ENCODE data around the gene SMCR8. TPM values are rescaled to one million over a fixed set of nuclear protein-coding genes. Genes with fewer than 3 reads are reported as not detected.

The SMCR8 gene
- total and polyA plus RNA-seq, 2 of the 8 experiments (the other 6 are each of a cell fraction or from before 2014, with no cell fraction given): 6.9 to 18.5 TPM

DNA sequence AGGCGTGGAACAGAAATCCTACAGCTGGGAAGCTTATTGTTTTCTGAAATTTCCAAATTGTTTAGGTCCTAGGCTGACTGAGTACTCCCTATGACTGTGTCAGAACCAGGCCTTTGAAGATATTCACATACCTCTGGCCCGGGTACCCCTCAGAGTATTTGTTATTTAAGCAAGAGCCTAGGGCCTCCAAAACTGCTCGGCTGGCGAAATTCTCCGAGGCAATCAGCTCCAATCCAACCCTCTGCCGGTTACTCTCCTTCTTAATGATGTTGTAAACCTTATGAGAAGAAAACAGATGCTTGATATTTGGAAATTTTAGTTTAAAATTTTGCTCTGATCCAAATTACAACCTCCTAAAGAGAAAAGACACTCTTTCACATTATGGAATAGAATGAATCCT is 38.4 kb downstream of the SMCR8 start:
- FAIRE-seq: no peak
- WGBS, 2 experiments (ENCODE audit: extremely low coverage in 1 of 2, insufficient coverage in 1 of 2, insufficient read length in 1 of 2, insufficient replicate concordance in 2 of 2, low coverage in 1 of 2, low lambda C conversion rate in 2 of 2, missing lambda C conversion rate in 1 of 2): 93% methylated on average over 6 of the region's 6 CpGs; no CpG with 5 or more reads in 1 of the 2 experiments

More for the DNA sequence above, 38.4 kb downstream of the SMCR8 start:
- Histone ChIP-seq H3K4me1 (replicated peaks in 1 of 4; ENCODE audit: control insufficient read depth in 3 of 4, insufficient read depth in 4 of 4, low read length in 3 of 4) (no peaks in the 10 kb centered on the region), H3K18ac (ENCODE audit: extremely low read depth, low read length) (no peak overlapping the region), H3K23me2 (ENCODE audit: low read depth, low read length) (no peaks in the 10 kb centered on the region), H3K56ac (replicated peaks; ENCODE audit: insufficient read length, low read depth, low read length) (no peak overlapping the region), H2BK20ac (ENCODE audit: low read length) (no peak overlapping the region), H3K27me3 (replicated peaks in 1 of 4; ENCODE audit: control insufficient read depth in 3 of 4, extremely low read depth in 1 of 4, insufficient read depth in 3 of 4, low read length in 3 of 4) (no peaks in the 10 kb centered on the region), H3K27ac (ENCODE audit: low read depth, low read length) (no peak overlapping the region), H4K5ac (ENCODE audit: insufficient read length, low read depth, low read length) (no peak overlapping the region), H4K8ac (ENCODE audit: extremely low read depth, insufficient read depth, low read length) (no peak overlapping the region), H3K23ac (ENCODE audit: insufficient read length) (no peak overlapping the region), H4K91ac (replicated peaks; ENCODE audit: insufficient read length, low read length) (no peak overlapping the region), H3K4ac (replicated peaks; ENCODE audit: insufficient read length, low read depth, low read length) (no peak overlapping the region), H2AFZ (ENCODE audit: low read length) (no peak overlapping the region), H3K9me3 (ENCODE audit: insufficient read depth in 2 of 2, low read depth in 1 of 2, low read length in 1 of 2) (no peaks in the 10 kb centered on the region), H3K79me1 (ENCODE audit: low read depth, low read length) (no peaks in the 10 kb centered on the region; the same call in 1 of the 2 replicates), H3K36me3 (ENCODE audit: control insufficient read depth in 2 of 4, insufficient read depth in 4 of 4, low read length in 3 of 4) (peaks cover 12 to 42% (median 29%) of the 10 kb centered on the region in 4 experiments; a peak in 7 of 8 replicates), H2BK120ac (replicated peaks; ENCODE audit: low read depth, low read length) (no peak overlapping the region), H2BK5ac (ENCODE audit: low read depth, low read length) (no peak overlapping the region), H2AK5ac (ENCODE audit: low read depth, low read length) (no peak overlapping the region), H4K20me1 (replicated peaks in 1 of 2; ENCODE audit: control insufficient read depth in 1 of 2, insufficient read depth in 2 of 2, low read length in 2 of 2) (no peaks in the 10 kb centered on the region), H3K9ac (replicated peaks in 1 of 4; ENCODE audit: extremely low read depth in 1 of 4, low read depth in 3 of 4, low read length in 3 of 4) (no peak overlapping the region), H3K14ac (ENCODE audit: insufficient read length) (no peak overlapping the region), H3K4me3 (ENCODE audit: extremely low read depth in 1 of 4, insufficient read depth in 2 of 4, low read depth in 3 of 4, low read length in 4 of 4) (no peak overlapping the region), H3K79me2 (ENCODE audit: control insufficient read depth in 1 of 2, insufficient read depth in 2 of 2, low read length in 2 of 2) (peaks cover 0 to 4% of the 10 kb centered on the region in 2 experiments; a peak in 2 of 4 replicates), H3K4me2 (ENCODE audit: insufficient read depth in 1 of 2, low read depth in 2 of 2, low read length in 2 of 2) (no peak overlapping the region), H2BK12ac (ENCODE audit: low read depth, low read length) (no peak overlapping the region), H2BK15ac (ENCODE audit: low read length) (no peak overlapping the region)
- POLR2A ChIA-PET (ENCODE audit: partially characterized antibody): interaction anchor here (1.1 to 1.9 kb wide), 5 partner anchors 9 to 31 kb away, joined by 3 to 7 read pairs (median 5); partner anchors contain the start of gene SHMT1
- DNase-seq (ENCODE audit: low read depth in 1 of 2, low spot score in 2 of 2): no peak
- CTCF ChIA-PET (ENCODE audit: partially characterized antibody): interaction anchor here (0.7 to 1.5 kb wide), 2 partner anchors 213 to 272 kb away, joined by 3 read pairs; no protein-coding TSS in a partner anchor
- TF ChIP-seq RXRA (IDR thresholded peaks at IDR 0.05; ENCODE audit: insufficient read depth, low read depth, low read length) (no peak), HDAC6 (IDR thresholded peaks at IDR 0.05; ENCODE audit: low read depth, low read length) (no peak), PHF8 (conservative IDR thresholded peaks at IDR 0.05; ENCODE audit: low read depth, low read length) (no peak), CHD2 (IDR thresholded peaks at IDR 0.05; ENCODE audit: low read length) (no peak), KDM4A (IDR thresholded peaks at IDR 0.05; ENCODE audit: low read depth, low read length, severe bottlenecking) (no peak), TEAD4 (IDR thresholded peaks at IDR 0.05; ENCODE audit: low read depth, low read length) (no peak)
